ENCODE results near the gene SCN8A.
"Not testable (repeated sequence)": the region's sequence is repeated elsewhere in the genome, so short reads cannot be mapped to it uniquely, and the experiment has no call there.

The SCN8A gene

DNA sequence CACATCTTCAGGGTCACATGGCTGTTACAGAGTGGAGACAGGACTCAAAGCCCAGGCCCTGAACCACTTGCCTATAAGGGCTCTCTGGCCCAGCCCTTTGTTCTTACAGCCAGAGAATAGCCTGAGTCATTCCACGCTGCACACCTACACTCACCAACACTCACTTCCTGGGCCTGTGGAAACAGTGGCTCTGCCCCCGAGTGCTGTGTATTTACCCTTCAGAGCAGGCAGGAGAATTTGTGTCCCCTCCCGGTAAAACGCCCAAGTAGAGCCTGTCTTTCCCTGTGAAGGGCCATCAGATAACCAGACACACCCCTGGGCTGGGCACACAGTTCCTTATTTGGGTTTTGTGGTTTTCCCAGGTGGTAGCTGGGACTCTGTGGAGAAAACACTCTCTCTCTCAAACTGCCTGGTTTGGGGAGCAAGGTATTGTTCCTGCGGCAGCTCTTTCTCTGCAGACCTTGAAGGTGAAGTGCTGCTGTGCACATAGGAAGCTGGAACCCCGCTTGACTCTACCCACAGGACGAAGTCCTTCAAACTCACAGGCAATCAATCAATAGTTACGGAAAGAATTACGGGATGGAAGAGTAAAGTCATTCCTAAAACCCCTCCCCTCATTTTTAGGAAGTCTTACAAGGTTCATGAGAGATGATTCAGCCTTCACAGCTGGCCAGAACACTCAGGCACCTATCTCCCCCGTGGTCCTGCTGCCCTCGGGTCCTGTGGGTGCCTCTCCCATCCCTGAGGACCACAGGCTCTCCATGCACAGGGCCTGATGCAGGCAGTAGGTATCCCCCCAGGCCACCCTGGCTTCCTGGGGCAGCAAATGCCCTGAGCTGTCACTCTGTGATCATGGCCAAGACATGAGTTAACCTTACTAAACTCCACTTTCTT is 237.1 kb downstream of the SCN8A start:
- peak in 1 of 2 experiments; percentile 52 for DNase-seq (ENCODE audit: low read depth in 1 of 2, low spot score in 1 of 2)
- TF ChIP-seq, protein P1, sequence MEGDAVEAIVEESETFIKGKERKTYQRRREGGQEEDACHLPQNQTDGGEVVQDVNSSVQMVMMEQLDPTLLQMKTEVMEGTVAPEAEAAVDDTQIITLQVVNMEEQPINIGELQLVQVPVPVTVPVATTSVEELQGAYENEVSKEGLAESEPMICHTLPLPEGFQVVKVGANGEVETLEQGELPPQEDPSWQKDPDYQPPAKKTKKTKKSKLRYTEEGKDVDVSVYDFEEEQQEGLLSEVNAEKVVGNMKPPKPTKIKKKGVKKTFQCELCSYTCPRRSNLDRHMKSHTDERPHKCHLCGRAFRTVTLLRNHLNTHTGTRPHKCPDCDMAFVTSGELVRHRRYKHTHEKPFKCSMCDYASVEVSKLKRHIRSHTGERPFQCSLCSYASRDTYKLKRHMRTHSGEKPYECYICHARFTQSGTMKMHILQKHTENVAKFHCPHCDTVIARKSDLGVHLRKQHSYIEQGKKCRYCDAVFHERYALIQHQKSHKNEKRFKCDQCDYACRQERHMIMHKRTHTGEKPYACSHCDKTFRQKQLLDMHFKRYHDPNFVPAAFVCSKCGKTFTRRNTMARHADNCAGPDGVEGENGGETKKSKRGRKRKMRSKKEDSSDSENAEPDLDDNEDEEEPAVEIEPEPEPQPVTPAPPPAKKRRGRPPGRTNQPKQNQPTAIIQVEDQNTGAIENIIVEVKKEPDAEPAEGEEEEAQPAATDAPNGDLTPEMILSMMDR (IDR thresholded peaks at IDR 0.05; ENCODE audit: insufficient read depth, low read length) = no peak
- TF ChIP-seq POLR2AphosphoS5 (IDR thresholded peaks at IDR 0.05; ENCODE audit: low read depth) (no peak), SPI1 (IDR thresholded peaks at IDR 0.05; ENCODE audit: borderline replicate concordance, low read depth) (peak; percentile 78), GABPA (IDR thresholded peaks at IDR 0.05; ENCODE audit: low read depth) (no peak)
- H3K27ac ChIP-seq (replicated peaks) = no peak overlapping the region
- H3K27me3 ChIP-seq (ENCODE audit: insufficient read depth, poor library complexity, severe bottlenecking) = peaks cover 12% of the 10 kb centered on the region
- no peak overlapping the region for H3K4me3 ChIP-seq (replicated peaks; ENCODE audit: insufficient read depth, low read length)

DNA sequence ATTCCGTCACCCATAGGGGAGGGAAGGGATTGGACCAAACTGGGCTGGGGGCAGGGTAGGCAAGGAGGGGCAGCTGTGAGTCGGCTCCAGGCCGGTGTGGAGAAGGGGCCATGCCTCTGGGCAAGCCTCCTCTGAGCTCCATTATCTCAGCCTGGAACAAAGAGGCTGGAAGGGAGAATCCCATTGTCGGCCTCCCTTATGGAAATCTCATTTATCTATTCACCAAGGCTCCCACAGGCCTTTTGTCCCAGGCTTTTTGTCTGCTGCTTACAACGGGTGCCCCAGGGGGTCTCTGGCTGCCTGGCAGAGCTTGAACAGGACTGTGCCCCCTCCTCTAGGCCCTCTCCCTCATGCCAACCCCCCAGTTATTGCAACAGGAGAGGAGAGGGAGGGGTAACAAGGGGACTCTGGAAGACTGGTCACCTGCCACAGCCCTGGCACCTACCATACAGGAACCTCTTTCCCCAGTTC is 238.0 kb downstream of the SCN8A start:
- Histone ChIP-seq H3K4me3 (replicated peaks; ENCODE audit: insufficient read depth, low read length) (no peak overlapping the region), H3K27ac (replicated peaks) (no peak overlapping the region), H3K27me3 (ENCODE audit: insufficient read depth, poor library complexity, severe bottlenecking) (peaks cover 11% of the 10 kb centered on the region)
- TF ChIP-seq POLR2AphosphoS5 (IDR thresholded peaks at IDR 0.05; ENCODE audit: low read depth) (no peak), GABPA (IDR thresholded peaks at IDR 0.05; ENCODE audit: low read depth) (no peak), SPI1 (IDR thresholded peaks at IDR 0.05; ENCODE audit: borderline replicate concordance, low read depth) (no peak)
- TF ChIP-seq, protein P1 (IDR thresholded peaks at IDR 0.05; ENCODE audit: insufficient read depth, low read length) = no peak
- TF ChIP-seq, protein P2, sequence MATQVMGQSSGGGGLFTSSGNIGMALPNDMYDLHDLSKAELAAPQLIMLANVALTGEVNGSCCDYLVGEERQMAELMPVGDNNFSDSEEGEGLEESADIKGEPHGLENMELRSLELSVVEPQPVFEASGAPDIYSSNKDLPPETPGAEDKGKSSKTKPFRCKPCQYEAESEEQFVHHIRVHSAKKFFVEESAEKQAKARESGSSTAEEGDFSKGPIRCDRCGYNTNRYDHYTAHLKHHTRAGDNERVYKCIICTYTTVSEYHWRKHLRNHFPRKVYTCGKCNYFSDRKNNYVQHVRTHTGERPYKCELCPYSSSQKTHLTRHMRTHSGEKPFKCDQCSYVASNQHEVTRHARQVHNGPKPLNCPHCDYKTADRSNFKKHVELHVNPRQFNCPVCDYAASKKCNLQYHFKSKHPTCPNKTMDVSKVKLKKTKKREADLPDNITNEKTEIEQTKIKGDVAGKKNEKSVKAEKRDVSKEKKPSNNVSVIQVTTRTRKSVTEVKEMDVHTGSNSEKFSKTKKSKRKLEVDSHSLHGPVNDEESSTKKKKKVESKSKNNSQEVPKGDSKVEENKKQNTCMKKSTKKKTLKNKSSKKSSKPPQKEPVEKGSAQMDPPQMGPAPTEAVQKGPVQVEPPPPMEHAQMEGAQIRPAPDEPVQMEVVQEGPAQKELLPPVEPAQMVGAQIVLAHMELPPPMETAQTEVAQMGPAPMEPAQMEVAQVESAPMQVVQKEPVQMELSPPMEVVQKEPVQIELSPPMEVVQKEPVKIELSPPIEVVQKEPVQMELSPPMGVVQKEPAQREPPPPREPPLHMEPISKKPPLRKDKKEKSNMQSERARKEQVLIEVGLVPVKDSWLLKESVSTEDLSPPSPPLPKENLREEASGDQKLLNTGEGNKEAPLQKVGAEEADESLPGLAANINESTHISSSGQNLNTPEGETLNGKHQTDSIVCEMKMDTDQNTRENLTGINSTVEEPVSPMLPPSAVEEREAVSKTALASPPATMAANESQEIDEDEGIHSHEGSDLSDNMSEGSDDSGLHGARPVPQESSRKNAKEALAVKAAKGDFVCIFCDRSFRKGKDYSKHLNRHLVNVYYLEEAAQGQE (IDR thresholded peaks at IDR 0.05; ENCODE audit: insufficient replicate concordance, low read depth) = no peak
- DNase-seq (ENCODE audit: low read depth in 1 of 2, low spot score in 1 of 2) = no peak

DNA sequence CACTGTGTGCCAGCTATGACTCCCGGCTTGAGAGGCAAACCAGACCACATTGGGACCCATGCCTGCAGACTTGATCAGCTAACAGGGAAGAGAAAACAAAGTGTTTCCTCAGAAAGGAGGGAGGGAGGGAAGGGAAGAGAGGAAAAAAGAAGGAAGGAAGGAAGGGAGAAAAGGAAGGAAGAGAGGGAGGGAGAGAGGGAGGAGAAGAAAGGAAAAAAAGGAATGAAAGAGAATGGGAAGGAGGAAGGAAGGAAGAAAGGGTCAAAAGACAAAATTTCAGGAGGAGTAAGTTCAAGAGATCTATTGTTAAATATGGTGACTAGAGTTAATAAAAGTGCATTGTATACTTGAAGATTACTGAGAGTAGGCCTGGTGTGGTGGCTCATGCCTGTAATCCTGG is 238.6 kb downstream of the SCN8A start:
- no peak for DNase-seq (ENCODE audit: low read depth in 1 of 2, low spot score in 1 of 2)
- Histone ChIP-seq H3K4me3 (replicated peaks; ENCODE audit: insufficient read depth, low read length) (no peak overlapping the region), H3K27me3 (ENCODE audit: insufficient read depth, poor library complexity, severe bottlenecking) (peaks cover 11% of the 10 kb centered on the region), H3K27ac (replicated peaks) (no peak overlapping the region)
- TF ChIP-seq POLR2AphosphoS5 (IDR thresholded peaks at IDR 0.05; ENCODE audit: low read depth) (no peak), SPI1 (IDR thresholded peaks at IDR 0.05; ENCODE audit: borderline replicate concordance, low read depth) (no peak), GABPA (IDR thresholded peaks at IDR 0.05; ENCODE audit: low read depth) (no peak)
- TF ChIP-seq, protein P1 (IDR thresholded peaks at IDR 0.05; ENCODE audit: insufficient read depth, low read length) = no peak
- TF ChIP-seq, protein P2 (IDR thresholded peaks at IDR 0.05; ENCODE audit: insufficient replicate concordance, low read depth) = no peak

DNA sequence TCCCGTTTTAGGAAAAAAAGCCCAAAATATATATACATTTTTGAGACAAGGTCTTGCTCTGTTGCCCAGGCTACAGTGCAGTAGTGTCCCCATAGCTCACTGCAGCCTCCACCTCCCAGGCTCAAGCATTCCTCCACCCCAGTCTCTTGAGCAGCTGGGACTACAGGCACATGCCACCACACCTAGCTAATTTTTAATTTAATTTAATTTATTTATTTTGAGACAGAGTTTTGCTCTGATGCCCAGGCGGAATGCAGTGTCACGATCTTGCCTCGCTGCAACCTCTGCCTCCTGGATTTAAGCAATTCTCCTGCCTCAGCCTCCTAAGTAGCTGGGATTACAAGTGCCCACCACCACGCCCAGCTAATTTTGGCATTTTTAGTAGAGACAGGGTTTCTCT is 240.8 kb downstream of the SCN8A start:
- peaks cover 15% of the 10 kb centered on the region for H3K27me3 ChIP-seq (ENCODE audit: insufficient read depth, poor library complexity, severe bottlenecking)
- not testable (repeated sequence) for DNase-seq (ENCODE audit: low read depth in 1 of 2, low spot score in 1 of 2)

More for the DNA sequence above, 240.8 kb downstream of the SCN8A start:
- H3K4me3 ChIP-seq (replicated peaks; ENCODE audit: insufficient read depth, low read length); H3K27ac ChIP-seq (replicated peaks): not testable (repeated sequence)

All from HL-60 (cell line).